Neuronal stem cell (in vitro differentiated cells): ENCODE measurements around the gene SRSF1.

Experiments
- DNase-seq: peaks from one replicate; pipeline ENCODE4 v3.0.0-alpha.2; 2013; ENCODE audit warnings: low spot score
- H2AFZ ChIP-seq: one replicate; pipeline ENCODE4 v1.6.1; 2013; ENCODE audit warnings: mild to moderate bottlenecking, low read length, inconsistent platforms
- H2AK5ac ChIP-seq: 2 replicates; pipeline ENCODE4 v1.6.1; 2013; ENCODE audit warnings: low read depth, mild to moderate bottlenecking, inconsistent platforms, low read length, moderate library complexity, mixed read lengths
- H2BK120ac ChIP-seq: 2 replicates; pipeline ENCODE4 v1.6.1; 2013; ENCODE audit warnings: low read depth, mild to moderate bottlenecking, inconsistent platforms, low read length, moderate library complexity, mixed read lengths
- H2BK12ac ChIP-seq: one replicate; pipeline ENCODE4 v1.6.1; 2013; ENCODE audit warnings: low read length, inconsistent platforms
- H2BK15ac ChIP-seq: 2 replicates; pipeline ENCODE4 v1.6.1; 2013; ENCODE audit warnings: mild to moderate bottlenecking, low read length, inconsistent platforms, mixed read lengths
- H2BK5ac ChIP-seq: one replicate; pipeline ENCODE4 v1.6.1; 2013; ENCODE audit warnings: inconsistent platforms, mild to moderate bottlenecking, low read length, moderate library complexity
- H3K14ac ChIP-seq: one replicate; pipeline ENCODE4 v1.6.1; 2013; ENCODE audit warnings: low read length, inconsistent platforms
- H3K18ac ChIP-seq: 2 replicates; pipeline ENCODE4 v1.6.1; 2013; ENCODE audit warnings: low read length, inconsistent platforms
- H3K23ac ChIP-seq: 2 replicates; pipeline ENCODE4 v1.6.1; 2013; ENCODE audit warnings: low read depth, mild to moderate bottlenecking, mixed read lengths, low read length, inconsistent platforms; ENCODE audit not compliant: poor library complexity
- H3K27ac ChIP-seq: replicated peaks from 3 replicates; pipeline ENCODE4 v1.5.1; 2013; ENCODE audit warnings: low read length, inconsistent platforms
- H3K27me3 ChIP-seq, 3 experiments: 2 replicates each; pipeline ENCODE4 v1.6.1; 2013; ENCODE audit warnings: low read length in 3 of 3, mild to moderate bottlenecking in 2 of 3, inconsistent platforms in 1 of 3, low read depth in 1 of 3, mixed read lengths in 1 of 3, moderate library complexity in 1 of 3; ENCODE audit not compliant: control insufficient read depth in 3 of 3, insufficient read depth in 3 of 3
- H3K36me3 ChIP-seq, 2 donors: replicated peaks in 1 of 2; 2 replicates each; pipeline ENCODE4 v1.6.1; 2013; ENCODE audit warnings: low read length in 2 of 2; ENCODE audit not compliant: control insufficient read depth in 2 of 2, insufficient read depth in 2 of 2
- H3K4ac ChIP-seq: 2 replicates; pipeline ENCODE4 v1.6.1; 2013; ENCODE audit warnings: inconsistent platforms, mild to moderate bottlenecking, low read length, moderate library complexity
- H3K4me1 ChIP-seq, 2 donors: 1 replicate in 1 of 2; 2 replicates in 1 of 2; pipeline ENCODE4 v1.6.1; 2013; ENCODE audit warnings: low read length in 2 of 2, low read depth in 1 of 2; ENCODE audit not compliant: control insufficient read depth in 2 of 2, insufficient read depth in 1 of 2
- H3K4me2 ChIP-seq: one replicate; pipeline ENCODE4 v1.6.1; 2013; ENCODE audit warnings: mild to moderate bottlenecking, low read length, inconsistent platforms; ENCODE audit not compliant: insufficient read depth, poor library complexity, severe bottlenecking
- H3K4me3 ChIP-seq, 2 donors: 2 replicates each; pipeline ENCODE4 v1.5.1; 2013; ENCODE audit warnings: low read length in 2 of 2, mild to moderate bottlenecking in 2 of 2, inconsistent platforms in 1 of 2, moderate library complexity in 1 of 2
- H3K79me1 ChIP-seq: one replicate; pipeline ENCODE4 v1.6.1; 2013; ENCODE audit warnings: low read depth, mild to moderate bottlenecking, inconsistent platforms, low read length, moderate library complexity
- H3K9ac ChIP-seq: one replicate; pipeline ENCODE4 v1.6.1; 2013; ENCODE audit warnings: mild to moderate bottlenecking, low read depth, low read length, inconsistent platforms; ENCODE audit not compliant: poor library complexity
- H3K9me3 ChIP-seq, 2 donors: replicated peaks in 1 of 2; 2 replicates each; pipeline versions ENCODE3 to v1.6.1; 2013; ENCODE audit warnings: low read length in 2 of 2, mild to moderate bottlenecking in 2 of 2, inconsistent platforms in 1 of 2, low read depth in 1 of 2, mixed read lengths in 1 of 2, moderate library complexity in 1 of 2; ENCODE audit not compliant: control insufficient read depth in 2 of 2, insufficient read depth in 1 of 2
- H4K8ac ChIP-seq: one replicate; pipeline ENCODE4 v1.6.1; 2013; ENCODE audit warnings: low read depth, mild to moderate bottlenecking, inconsistent platforms, low read length, moderate library complexity
- H4K91ac ChIP-seq: one replicate; pipeline ENCODE4 v1.6.1; 2013; ENCODE audit warnings: low read length, low read depth, mild to moderate bottlenecking, inconsistent platforms; ENCODE audit not compliant: poor library complexity
- WGBS, 2 donors: extraction: QIAGEN DNeasy Blood & Tissue Kit; methylation state at CpG; one replicate each; pipeline ENCODE4 v1.1.7; 2013; ENCODE audit warnings: missing lambda C conversion rate in 2 of 2, mixed read lengths in 1 of 2; ENCODE audit not compliant: insufficient read length in 2 of 2, insufficient replicate concordance in 1 of 2; ENCODE audit errors: extremely low coverage in 2 of 2; 5-methylcytosine and 5-hydroxymethylcytosine counted together

SRSF1 gene

GRCh38 chr17:57965521-57966160, 41.4 kb downstream of the SRSF1 start:
- Histone ChIP-seq H3K4me3 (no peak overlapping the region), H4K8ac (no peak overlapping the region), H3K4me1 (no peaks in the 10 kb centered on the region), H3K4ac (no peak overlapping the region), H2AK5ac (peak overlapping the region; percentile 2), H3K9me3 (no peaks in the 10 kb centered on the region), H3K9ac (peak overlapping the region; percentile 7), H2BK12ac (peak overlapping the region; percentile 11), H4K91ac (no peak overlapping the region), H2BK5ac (no peak overlapping the region), H3K18ac (peak overlapping the region; percentile 64), H3K27me3 (no peaks in the 10 kb centered on the region), H2AFZ (no peak overlapping the region), H3K23ac (no peak overlapping the region), H3K14ac (no peak overlapping the region), H2BK15ac (peak overlapping the region; percentile 14), H2BK120ac (no peak overlapping the region), H3K27ac (no peak overlapping the region), H3K79me1 (no peaks in the 10 kb centered on the region), H3K36me3 (no peaks in the 10 kb centered on the region), H3K4me2 (no peak overlapping the region)
- no peak for DNase-seq
- no CpG with 5 or more reads among the region's 26 CpGs for WGBS, 2 donors

- H3K9ac ChIP-seq = no peak overlapping the region
- no peak overlapping the region for H3K18ac ChIP-seq
- no peak overlapping the region for H2BK12ac ChIP-seq
- no peaks in the 10 kb centered on the region for H3K9me3 ChIP-seq
- no peak overlapping the region for H3K23ac ChIP-seq
- H4K8ac ChIP-seq = no peak overlapping the region
- no peaks in the 10 kb centered on the region for H3K79me1 ChIP-seq
- peaks cover 0 to 1% of the 10 kb centered on the region in 2 donors for H3K4me1 ChIP-seq
- H2AFZ ChIP-seq = no peak overlapping the region
- H3K36me3 ChIP-seq = no peaks in the 10 kb centered on the region
- no peaks in the 10 kb centered on the region for H3K27me3 ChIP-seq
- WGBS, 2 donors = no CpG with 5 or more reads among the region's 6 CpGs
- H3K4ac ChIP-seq = no peak overlapping the region
- H2BK15ac ChIP-seq = no peak overlapping the region
- no peak overlapping the region for H2BK5ac ChIP-seq
- H4K91ac ChIP-seq = no peak overlapping the region
- no peak for DNase-seq
- H2BK120ac ChIP-seq = no peak overlapping the region
- no peak overlapping the region for H3K4me3 ChIP-seq
- H3K4me2 ChIP-seq = no peak overlapping the region
- no peak overlapping the region for H2AK5ac ChIP-seq
- H3K27ac ChIP-seq = no peak overlapping the region
- no peak overlapping the region for H3K14ac ChIP-seq
Observed at GRCh38 chr17:57963149-57963511, 43.9 kb downstream of the SRSF1 start.

GRCh38 chr17:57962279-57963148, 44.5 kb downstream of the SRSF1 start:
- no peaks in the 10 kb centered on the region for H3K27me3 ChIP-seq
- H3K4me3 ChIP-seq = no peak overlapping the region
- no peak overlapping the region for H3K27ac ChIP-seq
- no peaks in the 10 kb centered on the region for H3K9me3 ChIP-seq
- peaks cover 0 to 1% of the 10 kb centered on the region in 2 donors for H3K4me1 ChIP-seq
- no peak overlapping the region for H4K91ac ChIP-seq
- no peak overlapping the region for H4K8ac ChIP-seq
- H3K4me2 ChIP-seq = no peak overlapping the region
- no peak overlapping the region for H3K18ac ChIP-seq
- no peak overlapping the region for H2BK12ac ChIP-seq
- no peak overlapping the region for H2BK15ac ChIP-seq
- no CpG with 5 or more reads among the region's 8 CpGs for WGBS, 2 donors
- no peak overlapping the region for H3K4ac ChIP-seq
- no peak overlapping the region for H2AK5ac ChIP-seq
- H3K9ac ChIP-seq = no peak overlapping the region
- no peak overlapping the region for H3K14ac ChIP-seq
- no peaks in the 10 kb centered on the region for H3K36me3 ChIP-seq
- no peak overlapping the region for H2BK5ac ChIP-seq
- H2BK120ac ChIP-seq = no peak overlapping the region
- H3K79me1 ChIP-seq = no peaks in the 10 kb centered on the region
- DNase-seq = no peak
- no peak overlapping the region for H3K23ac ChIP-seq
- no peak overlapping the region for H2AFZ ChIP-seq

- peak overlapping the region; percentile 54 for H3K18ac ChIP-seq
- no peak overlapping the region for H3K14ac ChIP-seq
- no peak overlapping the region for H3K9ac ChIP-seq
- no peak overlapping the region for H3K4me2 ChIP-seq
- WGBS, 2 donors = no CpG with 5 or more reads among the region's 6 CpGs
- H3K79me1 ChIP-seq = no peaks in the 10 kb centered on the region
- no peak overlapping the region for H3K23ac ChIP-seq
- no peak overlapping the region for H2BK120ac ChIP-seq
- peaks cover 10 to 11% of the 10 kb centered on the region in 2 donors for H3K4me1 ChIP-seq
- H4K8ac ChIP-seq = no peak overlapping the region
- no peak overlapping the region for H2BK5ac ChIP-seq
- H2AK5ac ChIP-seq = no peak overlapping the region
- no peak overlapping the region for H2BK15ac ChIP-seq
- H2AFZ ChIP-seq = no peak overlapping the region
- H3K27ac ChIP-seq = no peak overlapping the region
- no peaks in the 10 kb centered on the region for H3K9me3 ChIP-seq
- no peak overlapping the region for H3K4me3 ChIP-seq
- no peak for DNase-seq
- H3K4ac ChIP-seq = no peak overlapping the region
- H3K36me3 ChIP-seq = no peaks in the 10 kb centered on the region
- no peak overlapping the region for H2BK12ac ChIP-seq
- H4K91ac ChIP-seq = no peak overlapping the region
- H3K27me3 ChIP-seq = peaks cover 0 to 13% (median 0%) of the 10 kb centered on the region in 3 experiments
Observed at GRCh38 chr17:57959929-57960328, 47.1 kb downstream of the SRSF1 start.
